ENCODE measurements around the gene ANO6. TPM values are rescaled to one million over a fixed set of nuclear protein-coding genes. Genes with fewer than 3 reads are reported as not detected.
A peak's percentile ranks its signal among the peaks of the same experiment; 100 is the strongest.

ANO6 gene
- total RNA-seq, 1 donor from 2014 or later: 49.0 TPM

DNA sequence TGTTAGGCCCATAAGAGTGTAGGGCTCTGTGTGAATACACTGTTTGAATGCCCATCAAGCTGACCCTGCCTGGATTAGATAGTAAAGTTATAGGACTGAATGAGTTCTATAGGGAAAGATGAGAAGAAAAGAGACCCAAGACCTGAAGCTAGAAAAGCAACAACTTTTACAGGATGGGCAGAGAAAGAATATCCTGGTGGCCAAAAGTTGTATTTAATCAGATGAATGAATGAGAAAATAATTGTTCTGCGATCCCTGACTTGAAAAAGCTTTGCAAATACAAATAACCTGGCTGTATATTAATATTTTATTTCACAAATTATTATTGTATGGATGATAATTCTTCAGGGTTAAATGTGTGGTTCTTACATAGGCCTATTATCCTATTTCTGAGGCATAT is 2.8 kb upstream of the ANO6 start:
- TF ChIP-seq EZH2phosphoT487 (IDR thresholded peaks at IDR 0.05) (no peak), EZH2 (IDR thresholded peaks at IDR 0.05) (no peak), CTCF (IDR thresholded peaks at IDR 0.05) (no peak)
- no peak overlapping the region for H2AFZ ChIP-seq (replicated peaks)
- H3K4me3 ChIP-seq: no peak overlapping the region
- no peak for DNase-seq (ENCODE audit: low spot score)
- H3K4me1 ChIP-seq: peaks cover 8% of the 10 kb centered on the region
- H3K36me3 Mint-ChIP-seq: no peaks in the 10 kb centered on the region
- no peak overlapping the region for H3K4me2 ChIP-seq
- H3K9me3 Mint-ChIP-seq: no peaks in the 10 kb centered on the region
- H3K4me1 Mint-ChIP-seq: peaks cover 13% of the 10 kb centered on the region
- no peak overlapping the region for H3K9ac ChIP-seq
- peaks cover 21% of the 10 kb centered on the region for H3K79me2 ChIP-seq (ENCODE audit: low read depth)
- H3F3A ChIP-seq (ENCODE audit: low read depth): peaks cover 28% of the 10 kb centered on the region
- H3K36me3 ChIP-seq: no peaks in the 10 kb centered on the region
- H3K27ac ChIP-seq: no peak overlapping the region
- H3K27ac Mint-ChIP-seq: no peak overlapping the region
- peaks cover 7% of the 10 kb centered on the region for H4K20me1 ChIP-seq (ENCODE audit: low read depth)
- no peaks in the 10 kb centered on the region for H3K9me3 ChIP-seq (ENCODE audit: low read depth)
- H3K27me3 ChIP-seq: no peaks in the 10 kb centered on the region
- no peak overlapping the region for H3K4me3 Mint-ChIP-seq
- peaks cover 10% of the 10 kb centered on the region for H3K27me3 Mint-ChIP-seq (ENCODE audit: insufficient read depth, low read depth)

DNA sequence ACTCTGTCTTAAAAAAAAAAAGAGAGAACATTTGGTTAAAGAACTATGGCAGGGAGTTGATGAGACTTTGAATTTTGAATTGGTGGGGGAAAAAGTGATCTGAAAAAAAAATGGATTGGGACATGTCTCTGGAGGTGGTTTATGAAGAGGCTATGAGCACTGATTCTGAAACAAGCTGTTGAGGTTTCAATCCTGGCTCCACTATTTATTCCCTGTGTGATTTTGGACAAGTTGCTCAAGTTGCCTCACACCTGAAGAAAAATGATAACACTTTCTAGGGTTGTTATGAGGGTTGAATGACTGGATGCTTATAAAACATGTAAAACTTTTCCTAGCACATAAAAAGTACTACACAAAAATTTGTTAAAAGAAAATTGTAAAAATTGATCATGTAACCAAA is 1.8 kb upstream of the ANO6 start:
- H3K4me3 ChIP-seq: no peak overlapping the region
- peak overlapping the region; percentile 84 for H3K4me2 ChIP-seq
- H3K27me3 ChIP-seq: no peaks in the 10 kb centered on the region

GRCh38 chr12:45214749-45215418 is 1.0 kb upstream of the ANO6 start:
- H3K9me3 Mint-ChIP-seq: no peaks in the 10 kb centered on the region
- Histone ChIP-seq H3K79me2 (ENCODE audit: low read depth) (peaks cover 38% of the 10 kb centered on the region), H3K27ac (peak overlapping the region; percentile 75), H3K4me2 (peak overlapping the region; percentile 84), H3K4me1 (peaks cover 17% of the 10 kb centered on the region), H3K9ac (peak overlapping the region; percentile 47), H3K36me3 (no peaks in the 10 kb centered on the region), H3F3A (ENCODE audit: low read depth) (peaks cover 28% of the 10 kb centered on the region), H3K9me3 (ENCODE audit: low read depth) (no peaks in the 10 kb centered on the region), H3K27me3 (no peaks in the 10 kb centered on the region), H2AFZ (replicated peaks) (peak overlapping the region; percentile 90), H3K4me3 (peak overlapping the region; percentile 71), H4K20me1 (ENCODE audit: low read depth) (peaks cover 8% of the 10 kb centered on the region)
- H3K27me3 Mint-ChIP-seq (ENCODE audit: insufficient read depth, low read depth): peaks cover 10% of the 10 kb centered on the region
- no peak for TF ChIP-seq EZH2phosphoT487 (IDR thresholded peaks at IDR 0.05)
- TF ChIP-seq EZH2 (IDR thresholded peaks at IDR 0.05): no peak
- no peak for TF ChIP-seq CTCF (IDR thresholded peaks at IDR 0.05)
- no peak for DNase-seq (ENCODE audit: low spot score)
- no peaks in the 10 kb centered on the region for H3K36me3 Mint-ChIP-seq
- H3K27ac Mint-ChIP-seq: peak overlapping the region; percentile 92
- peak overlapping the region; percentile 90 for H3K4me3 Mint-ChIP-seq
- H3K4me1 Mint-ChIP-seq: peaks cover 23% of the 10 kb centered on the region

More for the DNA sequence above, 1.8 kb upstream of the ANO6 start:
- Histone ChIP-seq H3K4me1 (peaks cover 13% of the 10 kb centered on the region), H3K9ac (no peak overlapping the region), H4K20me1 (ENCODE audit: low read depth) (peaks cover 7% of the 10 kb centered on the region), H2AFZ (replicated peaks) (no peak overlapping the region), H3K27ac (no peak overlapping the region), H3F3A (ENCODE audit: low read depth) (peaks cover 28% of the 10 kb centered on the region), H3K9me3 (ENCODE audit: low read depth) (no peaks in the 10 kb centered on the region), H3K36me3 (no peaks in the 10 kb centered on the region), H3K79me2 (ENCODE audit: low read depth) (peaks cover 30% of the 10 kb centered on the region)
- no peak overlapping the region for H3K27ac Mint-ChIP-seq
- H3K4me1 Mint-ChIP-seq: peaks cover 19% of the 10 kb centered on the region
- TF ChIP-seq EZH2 (IDR thresholded peaks at IDR 0.05): no peak
- peak overlapping the region; percentile 17 for H3K4me3 Mint-ChIP-seq
- no peak for DNase-seq (ENCODE audit: low spot score)
- H3K36me3 Mint-ChIP-seq: no peaks in the 10 kb centered on the region
- H3K9me3 Mint-ChIP-seq: no peaks in the 10 kb centered on the region
- H3K27me3 Mint-ChIP-seq (ENCODE audit: insufficient read depth, low read depth): peaks cover 10% of the 10 kb centered on the region

Data from neural progenitor cell (in vitro differentiated cells).